NCI-H460 (cell line): ENCODE results near the gene C4orf50. TPM values are rescaled to one million over a fixed set of nuclear protein-coding genes. Genes with fewer than 3 reads are reported as not detected.

Source experiments
- DNase-seq: peaks from one replicate; pipeline ENCODE4 v3.0.0-alpha.2; 2016; ENCODE audit warnings: low read depth; ENCODE audit errors: extremely low read depth
- polyA plus RNA-seq: library from polyadenylated mRNA; depleted of rRNA; stranded (reverse); fragments of >200 nt; gene quantifications from 2 replicates; pipeline ENCODE4 v1.2.3, GENCODE V29; 2014; cell fraction: nucleus; rRNA removed
- total RNA-seq: library from RNA; depleted of rRNA; stranded (reverse); fragments of >200 nt; shearing (Covaris generic); gene quantifications from 2 replicates; pipeline ENCODE4 v1.2.3, GENCODE V29; 2014; rRNA removed

C4orf50 gene
- total RNA-seq: not detected in 2 replicates
- not detected in 2 replicates for polyA plus RNA-seq

DNA sequence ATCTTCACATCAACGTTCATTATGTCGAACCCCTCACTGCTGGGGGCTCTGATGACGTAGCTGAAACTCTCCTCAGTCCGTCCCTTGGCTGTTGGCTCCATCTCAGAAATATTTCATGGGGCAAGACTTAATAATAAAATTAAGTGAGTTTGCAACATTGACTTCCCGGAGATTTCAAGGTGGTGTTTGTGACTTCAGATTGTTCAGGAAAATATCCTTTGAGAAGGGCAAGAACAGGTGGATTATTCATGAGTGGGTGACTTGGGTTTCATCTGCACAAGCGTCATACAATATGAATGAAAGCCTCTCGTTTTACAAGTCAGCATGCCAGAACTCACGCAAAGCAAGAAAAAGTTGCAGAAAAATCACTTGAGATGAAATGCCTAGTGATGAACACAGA lies at the start of gene C4orf50:
Gene C4orf50, minus strand, starts transcription at position 101 of the 400 bp plus-strand sequence.
- no peak for DNase-seq

DNA sequence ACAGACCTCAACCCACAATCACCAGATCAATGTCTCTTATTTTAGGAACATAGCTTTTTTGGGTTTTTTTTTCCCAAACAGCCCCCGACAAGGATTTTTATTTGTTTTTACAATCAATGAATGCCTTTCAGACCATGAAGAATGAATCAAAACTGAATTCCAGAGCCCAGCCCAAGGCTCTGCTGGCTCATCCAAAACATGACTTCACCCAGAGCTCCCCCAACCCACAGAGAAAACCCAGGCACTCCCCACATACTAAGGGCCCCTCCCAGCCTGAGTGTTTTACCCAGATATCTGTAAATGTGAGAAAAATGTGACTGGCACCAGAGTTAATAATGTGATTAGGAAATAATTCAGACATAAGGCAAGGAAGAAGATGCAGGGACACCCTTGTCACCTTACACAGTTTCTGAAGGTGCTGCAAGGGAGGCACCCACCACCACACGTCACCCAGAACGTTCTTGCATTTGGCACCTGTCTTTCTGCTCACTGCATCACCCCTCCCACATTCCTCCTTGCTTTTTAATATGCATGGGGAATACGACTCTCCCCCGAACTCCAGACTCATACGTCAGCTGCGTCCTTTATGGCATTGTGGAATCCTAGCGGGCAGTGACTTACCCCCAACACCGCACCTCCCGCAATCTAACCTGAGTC lies 47.8 kb upstream of the C4orf50 start:
- DNase-seq: no peak

DNA sequence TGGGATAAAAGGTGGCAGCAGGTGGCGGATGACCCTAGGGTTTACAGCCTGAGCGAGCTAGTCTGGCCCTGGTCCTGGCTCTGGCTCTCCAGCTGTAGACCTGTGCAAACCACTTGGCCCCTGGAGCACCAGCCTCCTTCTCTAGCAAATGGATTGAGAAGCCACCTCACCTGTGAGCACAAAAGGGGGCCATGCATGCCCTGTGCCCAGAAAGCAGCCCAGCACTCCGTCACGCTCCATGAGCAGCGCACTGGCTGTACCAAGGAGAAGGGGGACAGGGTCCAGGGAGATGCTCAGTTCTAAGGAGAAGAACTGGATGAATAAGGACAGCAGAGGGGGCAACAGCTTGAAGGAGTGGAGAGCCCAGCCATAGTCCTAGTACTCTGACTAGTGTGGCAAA lies 46.9 kb upstream of the C4orf50 start:
- DNase-seq: no peak

DNA sequence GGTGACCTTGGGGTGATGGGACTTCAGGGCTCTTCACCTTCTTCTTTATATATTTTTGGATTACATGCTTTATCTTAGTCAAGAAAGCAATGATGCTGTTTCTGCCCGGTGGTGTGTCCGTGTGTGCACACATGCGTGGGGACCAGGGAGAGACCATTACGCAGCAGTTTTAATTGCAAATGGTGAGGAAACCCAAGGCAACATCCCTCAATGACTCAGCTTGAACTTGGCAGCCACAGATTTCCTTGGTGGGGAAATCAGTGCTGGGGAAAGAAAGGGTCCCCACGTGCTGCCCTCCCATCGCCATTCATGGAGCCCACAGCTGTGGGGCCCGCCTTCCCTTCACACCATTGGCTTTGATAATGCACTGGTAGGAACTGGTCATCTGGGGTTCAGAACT lies 46.2 kb upstream of the C4orf50 start:
- DNase-seq: no peak

DNA sequence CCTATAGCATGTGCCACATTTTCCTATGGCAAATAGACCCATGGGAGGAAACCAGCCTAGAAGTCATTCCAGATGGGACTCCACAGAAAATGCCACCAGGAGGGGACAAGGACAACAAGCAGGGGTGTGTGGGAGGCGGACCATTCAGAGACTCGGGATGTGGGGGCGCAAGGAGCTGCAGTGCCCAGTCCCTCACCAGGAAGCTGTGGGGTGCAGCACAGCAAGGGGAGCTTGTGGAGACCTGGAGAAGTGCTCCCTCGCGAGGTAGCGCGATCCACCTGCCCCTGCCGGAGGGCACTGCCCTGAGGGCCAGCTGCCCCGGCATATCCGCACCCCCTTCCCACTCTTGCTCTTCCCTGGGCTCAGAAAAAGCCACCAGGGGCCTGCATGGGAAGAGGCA lies 45.5 kb upstream of the C4orf50 start:
- DNase-seq: no peak

DNA sequence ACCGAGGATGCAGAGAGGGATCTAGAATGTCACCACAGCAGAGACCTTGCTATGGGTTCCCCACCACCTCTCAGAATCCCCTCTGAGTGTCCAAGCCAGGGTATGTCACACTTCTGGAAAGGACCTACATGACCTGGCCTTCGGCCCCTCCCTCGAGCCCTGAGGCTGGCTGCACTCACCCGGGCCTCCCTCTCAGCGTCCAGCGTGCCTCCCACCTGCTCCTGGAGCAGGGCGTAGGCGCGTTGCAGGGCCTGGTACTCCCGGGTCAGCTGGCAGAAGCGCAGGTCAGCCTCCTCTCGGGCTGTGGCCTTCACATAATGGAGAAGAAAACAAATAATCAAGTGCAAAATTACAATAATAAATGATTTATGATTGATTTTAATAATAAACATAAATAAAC lies 43.9 kb upstream of the C4orf50 start:
- DNase-seq: no peak

DNA sequence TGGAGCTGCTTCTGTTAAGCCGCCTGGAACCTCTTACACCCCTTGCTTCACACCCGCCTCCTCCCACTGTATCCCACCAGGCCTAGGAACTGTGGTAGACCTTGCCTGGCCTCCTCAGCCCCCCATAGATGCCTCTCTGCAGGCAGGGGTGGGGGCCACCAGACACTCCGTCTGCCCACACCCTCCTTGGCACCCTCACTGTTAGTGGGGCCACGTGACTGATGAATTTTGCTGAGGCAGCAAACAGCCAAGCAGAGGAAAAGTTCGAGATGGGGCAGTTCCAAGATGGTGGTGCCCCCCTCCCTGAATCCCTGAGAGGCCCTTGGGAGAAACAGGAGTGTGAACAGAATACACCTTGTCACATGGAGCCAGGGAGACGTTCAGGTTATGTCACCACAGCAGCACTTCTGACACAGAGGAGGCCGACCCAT lies 41.2 kb upstream of the C4orf50 start:
- no peak for DNase-seq

DNA sequence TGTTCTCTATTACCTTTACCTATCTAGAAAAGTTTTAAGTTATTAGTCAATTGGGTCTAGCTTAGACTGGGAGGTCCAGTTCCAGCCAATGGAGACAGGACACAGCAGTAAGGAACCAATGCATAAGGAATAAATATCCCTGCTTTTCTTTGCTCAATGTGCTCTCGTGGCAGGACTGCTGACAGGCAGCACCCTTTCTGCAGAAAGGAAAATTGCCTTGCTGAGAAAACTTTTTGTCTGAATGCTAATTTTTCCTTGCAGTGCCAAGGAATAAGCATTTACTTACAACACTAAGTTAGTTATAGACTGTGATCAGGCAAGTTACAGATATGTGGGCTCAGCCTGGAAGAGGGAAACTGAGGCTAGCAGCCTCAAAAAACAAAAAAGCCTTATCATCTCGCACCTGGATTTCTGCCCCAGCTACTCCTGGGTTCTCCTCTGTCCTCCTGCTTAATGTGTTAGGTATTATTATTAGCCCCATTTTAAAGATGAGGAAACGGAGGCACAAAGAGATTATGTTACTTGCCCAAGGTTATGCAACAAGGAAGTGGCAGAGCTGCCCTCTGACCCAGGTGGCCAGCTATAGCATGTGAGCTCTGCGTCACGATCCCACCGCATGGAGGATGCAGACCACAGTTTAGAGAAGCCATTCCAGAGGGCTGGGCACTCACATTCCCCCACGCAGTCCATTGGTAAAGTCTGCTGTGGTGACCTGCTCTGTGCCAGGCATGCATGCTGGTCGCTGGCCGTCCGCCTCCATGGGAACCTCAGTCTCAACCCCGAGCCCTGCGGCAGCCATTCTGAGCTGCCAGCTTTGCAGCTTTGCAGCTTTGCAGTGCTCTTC lies 40.5 kb upstream of the C4orf50 start:
- no peak for DNase-seq

DNA sequence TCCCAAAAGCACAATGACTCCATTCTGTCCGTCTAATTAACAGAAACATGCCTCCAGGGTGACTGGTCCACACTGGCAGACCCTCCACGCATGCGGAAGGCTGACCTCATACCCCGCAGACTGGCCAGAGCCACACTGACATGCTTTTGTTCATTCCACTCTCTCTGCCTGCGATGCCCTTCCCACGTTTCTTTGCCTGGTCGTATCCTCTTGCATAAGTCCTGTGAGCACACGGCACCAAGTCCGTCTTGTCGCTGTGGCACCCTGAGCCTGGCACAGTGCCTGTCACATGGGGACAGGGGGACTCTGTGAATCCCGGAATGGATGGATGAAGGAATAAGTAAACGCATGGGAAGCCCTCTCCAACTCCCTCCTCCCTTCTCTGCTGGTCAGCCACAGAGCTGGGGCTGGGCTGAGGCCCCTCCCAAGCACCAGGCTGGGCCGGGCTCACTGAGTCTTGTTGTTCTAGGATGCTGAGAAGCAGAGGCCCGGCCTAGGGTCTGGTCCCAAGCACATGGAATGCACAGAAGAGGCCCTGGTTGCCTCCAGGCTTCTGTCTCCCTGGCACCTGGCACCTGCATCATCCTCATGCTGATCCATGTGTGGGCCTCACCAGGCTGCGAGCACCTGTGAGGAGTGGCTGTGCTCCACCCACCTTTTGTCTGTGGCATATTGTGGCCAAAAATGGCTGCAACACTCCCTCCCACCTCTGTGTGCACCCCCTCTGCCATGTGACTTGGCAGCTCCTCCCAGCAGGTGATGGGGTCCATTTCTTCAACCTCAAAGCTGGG lies 38.9 kb upstream of the C4orf50 start:
- no peak for DNase-seq

DNA sequence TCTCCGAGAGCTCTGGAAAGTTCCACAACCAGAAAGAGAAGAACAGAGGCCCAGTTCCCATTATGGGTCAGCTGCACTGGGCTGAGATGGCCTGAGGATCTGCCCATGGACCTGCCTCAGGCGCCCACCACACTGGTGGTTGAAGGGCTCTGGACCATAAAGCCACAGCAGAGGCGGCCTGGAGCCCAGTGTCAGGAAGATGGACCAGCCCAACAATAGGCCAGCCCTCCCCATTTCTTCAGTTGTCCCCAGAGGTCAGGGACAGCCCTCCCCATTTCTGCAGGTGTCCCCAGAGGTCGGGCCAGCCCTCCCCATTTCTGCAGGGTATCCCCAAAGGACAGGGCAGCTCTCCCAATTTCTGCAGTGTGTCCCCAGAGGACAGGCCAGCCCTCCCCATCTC lies 37.2 kb upstream of the C4orf50 start:
- no peak for DNase-seq

DNA sequence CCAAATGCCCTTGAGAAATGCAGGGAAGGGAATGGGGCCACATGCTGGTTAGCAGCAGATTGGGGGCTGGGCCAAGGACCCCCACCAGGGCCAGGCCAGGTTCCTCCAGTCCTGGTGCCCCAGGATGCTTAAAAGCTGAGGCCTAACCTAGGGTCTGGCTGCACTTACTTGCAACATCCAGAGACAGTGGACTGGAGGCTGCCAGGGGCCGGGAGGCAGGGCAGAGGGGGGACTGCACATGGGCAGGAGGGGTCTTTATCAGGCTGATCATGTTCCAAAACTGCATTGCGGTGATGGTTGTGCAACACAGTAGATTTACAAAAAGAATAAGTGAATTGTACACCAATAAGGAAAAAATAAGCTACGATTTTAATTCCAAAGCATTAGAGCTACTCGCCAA lies 36.8 kb upstream of the C4orf50 start:
- DNase-seq: no peak

DNA sequence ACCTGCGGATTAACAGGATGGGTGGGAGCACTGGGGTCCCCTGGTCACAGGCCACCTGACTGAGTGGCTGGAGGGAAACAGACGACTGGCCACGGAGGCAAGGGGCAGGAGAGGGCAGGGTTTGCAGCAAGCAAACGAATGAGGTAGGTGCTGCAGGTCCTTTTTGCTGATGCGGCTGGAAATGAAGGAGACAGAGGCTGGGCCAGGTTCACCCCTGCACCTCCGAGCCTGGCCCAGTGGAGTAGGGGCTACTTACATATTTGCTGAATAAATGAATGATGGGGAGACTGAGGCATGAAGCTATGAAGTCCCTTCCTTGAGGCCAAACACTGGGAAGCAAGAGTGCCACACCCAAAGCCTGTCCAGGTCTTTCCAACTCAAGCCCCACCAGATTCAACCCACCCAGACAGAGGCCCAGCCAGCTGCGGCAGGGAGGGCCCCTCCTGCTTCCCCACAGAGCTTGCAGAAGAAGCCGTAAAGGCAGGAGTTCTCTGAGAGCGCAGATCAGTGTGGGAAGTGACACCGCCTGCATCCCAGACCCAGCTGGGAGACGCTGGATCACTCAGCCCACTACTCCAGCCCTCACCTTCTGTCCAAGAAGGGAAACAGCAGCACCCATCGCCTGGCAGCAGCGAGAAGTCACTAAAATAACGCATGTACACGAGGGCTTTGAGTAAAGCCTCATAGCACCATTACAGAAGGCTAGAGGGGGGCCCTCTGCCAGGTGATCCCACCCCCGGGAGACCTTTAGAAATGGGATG lies 36.1 kb upstream of the C4orf50 start:
- no peak for DNase-seq

DNA sequence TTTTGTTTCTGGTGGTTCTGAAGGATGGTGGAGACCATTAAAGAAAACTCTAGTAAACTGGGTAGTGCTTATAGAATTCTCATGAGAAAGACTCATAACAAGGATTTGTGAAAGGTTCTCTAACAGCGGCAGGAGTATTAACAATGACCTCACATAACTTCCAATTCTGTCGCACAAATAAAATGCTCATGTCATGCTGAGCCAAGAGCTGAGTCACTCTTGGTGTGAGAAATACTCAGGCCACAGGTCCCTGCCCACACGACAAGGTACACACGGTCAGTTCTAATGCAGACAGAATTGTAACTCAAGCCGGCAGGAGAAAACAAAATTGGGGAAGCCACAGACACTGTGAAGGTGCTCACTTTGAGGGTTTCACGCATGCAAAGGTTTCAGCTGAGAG lies 34.4 kb upstream of the C4orf50 start:
- DNase-seq: peak; percentile 46

DNA sequence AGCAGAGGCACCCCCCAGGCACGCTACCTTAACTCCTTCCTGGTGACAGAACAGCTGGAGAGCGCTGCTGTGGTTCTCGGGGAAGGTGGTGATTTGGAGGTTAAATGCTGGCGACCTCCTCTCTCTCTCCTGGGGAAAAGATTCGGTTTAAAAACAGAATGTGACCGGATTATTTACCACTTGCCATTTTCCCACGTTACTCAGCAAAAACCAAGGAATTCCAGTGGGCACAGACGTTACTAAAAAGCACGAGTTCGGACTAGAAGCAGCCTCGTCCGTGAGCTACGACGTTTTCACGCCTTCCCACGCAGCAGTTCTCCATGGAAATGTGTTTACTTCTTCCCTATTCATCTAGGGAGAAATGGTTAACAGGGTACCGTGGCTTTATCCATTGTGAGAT lies 32.3 kb upstream of the C4orf50 start:
- no peak for DNase-seq

DNA sequence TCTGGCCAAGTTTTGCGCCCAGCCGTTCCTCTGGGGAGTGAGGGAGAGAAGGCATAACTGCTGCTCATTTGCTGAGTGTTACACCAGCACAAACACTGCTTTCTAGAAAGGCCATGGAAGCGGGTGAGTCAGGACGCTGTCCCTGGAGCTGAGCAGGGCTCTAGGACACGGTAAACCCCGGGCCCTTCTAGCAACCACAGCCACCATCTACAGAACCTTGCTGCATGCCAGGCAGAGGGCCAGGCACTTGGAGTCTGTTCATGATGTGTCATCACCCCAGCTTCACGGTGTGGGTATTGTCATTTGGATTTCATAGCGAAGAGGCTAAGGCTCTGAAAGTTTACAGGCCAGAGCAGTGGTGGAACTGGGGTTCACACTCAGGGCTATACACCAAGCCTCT lies 31.8 kb upstream of the C4orf50 start:
- no peak for DNase-seq

DNA sequence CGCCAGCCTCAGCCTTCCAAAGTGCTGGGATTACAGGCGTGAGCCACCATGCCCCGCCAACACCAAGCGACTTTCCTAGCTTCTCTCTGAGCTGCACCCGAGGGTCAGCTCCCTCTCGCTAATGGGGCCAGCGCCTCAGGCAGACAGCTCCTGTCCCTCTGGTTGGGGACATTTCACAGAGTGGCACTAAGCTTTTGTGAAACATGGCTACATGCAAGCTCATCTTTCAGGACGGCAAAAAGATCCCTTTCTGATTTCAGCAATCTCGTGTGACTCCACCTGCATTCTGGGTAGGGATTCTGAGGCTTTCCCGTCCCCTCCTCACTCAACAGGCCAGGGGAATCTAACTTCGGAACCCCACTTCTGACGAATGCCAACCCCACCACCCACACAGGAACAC lies 31.0 kb upstream of the C4orf50 start:
- DNase-seq: no peak

DNA sequence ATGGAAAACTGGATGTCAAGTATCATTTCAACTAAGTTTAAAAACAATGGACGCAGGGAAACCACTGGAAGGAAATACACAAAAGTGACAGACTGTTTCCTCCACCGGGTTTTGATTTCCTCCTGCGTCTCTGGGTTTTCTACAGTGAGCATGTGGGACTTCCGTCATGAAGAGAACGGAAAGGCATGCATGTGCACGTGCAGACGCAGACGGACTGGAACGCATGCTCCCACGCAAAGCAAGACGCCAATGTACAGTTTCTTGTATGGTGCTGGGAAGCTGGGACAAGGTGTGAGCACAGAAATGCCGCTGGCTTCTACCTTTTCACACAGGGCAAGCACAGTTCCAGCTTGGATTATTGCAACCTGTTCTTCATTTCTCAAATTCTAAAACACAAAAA lies 30.3 kb upstream of the C4orf50 start:
- no peak for DNase-seq

DNA sequence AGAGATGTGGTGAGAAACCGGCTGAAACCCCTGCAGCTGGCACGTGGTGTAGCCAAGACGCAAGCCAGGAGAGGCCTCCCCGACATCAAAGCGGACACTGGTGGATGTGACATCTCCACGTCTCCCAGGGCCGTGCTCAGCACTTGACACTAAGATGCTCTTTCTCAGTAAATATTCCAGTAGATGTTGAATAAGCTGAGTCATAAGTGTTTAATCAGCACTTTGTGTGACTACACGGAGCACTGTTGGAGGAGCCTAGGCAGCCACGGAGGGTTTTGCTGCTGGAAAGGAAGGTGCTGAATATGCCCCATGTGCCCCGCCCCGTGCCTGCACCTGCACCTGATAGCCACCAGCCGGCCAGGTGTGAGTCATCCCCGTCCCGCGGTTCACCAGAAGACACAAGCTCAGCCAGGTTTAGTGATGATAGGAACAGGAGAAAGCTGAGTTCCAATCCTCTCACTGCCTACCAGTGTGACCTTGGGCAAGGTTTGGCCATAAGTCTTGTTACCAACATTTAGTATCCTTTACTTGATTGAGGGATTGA lies 29.0 kb upstream of the C4orf50 start:
- no peak for DNase-seq

DNA sequence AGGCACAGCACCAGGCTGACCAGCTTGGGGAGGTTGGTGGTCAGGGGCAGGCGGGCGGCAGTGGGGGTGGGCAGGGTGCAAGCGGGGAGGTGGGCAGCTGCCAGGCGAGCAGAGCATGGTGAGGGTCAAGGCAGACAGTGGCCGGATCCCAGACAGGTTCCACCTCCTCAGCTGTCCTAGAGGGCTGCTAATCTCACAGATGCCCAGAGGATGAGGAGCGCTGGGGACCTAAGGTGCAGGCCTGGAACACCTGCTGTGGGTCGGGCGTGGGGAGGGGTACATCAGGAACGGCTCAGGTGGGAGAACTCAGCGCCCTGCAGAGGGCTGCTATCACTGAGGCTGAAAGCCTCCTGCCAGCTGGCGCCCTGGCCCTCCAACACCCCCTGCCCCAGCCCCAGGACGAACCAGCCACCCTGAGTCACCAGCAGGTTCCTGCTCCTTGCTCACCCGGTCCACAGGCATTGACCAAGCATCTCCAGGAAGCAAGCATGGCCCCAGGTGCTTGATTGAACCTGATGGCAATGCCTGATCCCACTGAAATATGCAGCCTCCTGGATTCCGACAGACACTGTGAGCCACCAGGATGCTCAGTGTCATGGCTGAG lies 28.4 kb upstream of the C4orf50 start:
- no peak for DNase-seq

DNA sequence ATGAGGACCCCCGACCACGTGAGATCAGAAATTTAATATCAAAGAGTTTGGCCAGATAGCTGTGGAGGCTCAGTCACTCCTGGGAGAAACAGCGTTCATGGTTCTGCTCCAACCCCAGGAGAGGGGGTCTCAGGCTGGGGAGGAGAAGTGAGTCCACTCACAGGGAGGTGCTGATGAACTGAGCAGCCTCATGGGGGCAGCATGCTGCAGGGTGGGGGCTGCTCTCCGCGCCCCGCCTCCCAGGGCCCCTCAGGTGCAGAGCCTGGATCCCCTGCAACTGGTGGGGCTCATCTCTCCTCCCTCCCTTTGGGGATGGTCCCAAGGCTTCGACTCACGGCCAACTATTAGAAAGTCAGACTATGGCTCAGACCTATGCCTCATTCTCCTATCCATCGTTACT lies 26.6 kb upstream of the C4orf50 start:
- no peak for DNase-seq
